Motor neuron (in vitro differentiated cells): Measurements from ENCODE around the gene FBXO34. TPM values are rescaled to one million over a fixed set of nuclear protein-coding genes. Genes with fewer than 3 reads are reported as not detected.

Experiments used
- ATAC-seq, 8 experiments: fragments of 200-7000 bp; cut with Tn5 transposase; replicated peaks in 6 of 8; 2 replicates each; pipeline ENCODE4 v1.8.0; 2021; ENCODE audit warnings: mild to moderate bottlenecking in 8 of 8, moderate library complexity in 8 of 8
- H3K27ac ChIP-seq, 2 donors: fragments of 250-450 bp; sonication (Bioruptor Pico); 2 replicates each; pipeline ENCODE4 v1.9.0; 2021; ENCODE audit warnings: antibody characterized with exemption in 2 of 2, mild to moderate bottlenecking in 2 of 2, moderate library complexity in 1 of 2
- H3K4me1 ChIP-seq, 2 donors: fragments of 250-450 bp; sonication (Bioruptor Pico); replicated peaks in 1 of 2; 2 replicates each; pipeline ENCODE4 v1.6.1; 2021; ENCODE audit warnings: antibody characterized with exemption in 2 of 2, mild to moderate bottlenecking in 2 of 2, moderate library complexity in 1 of 2
- H3K4me3 ChIP-seq, 5 donors: fragments of 250-450 bp; sonication (Bioruptor Pico); 2 replicates each; pipeline ENCODE4 v1.9.0; 2021; ENCODE audit warnings: antibody characterized with exemption in 5 of 5, mild to moderate bottlenecking in 5 of 5, moderate library complexity in 4 of 5
- WGBS, 10 experiments: fragments of 450-650 bp; shearing (Covaris generic); methylation state at CpG; one replicate each; pipeline ENCODE4 v1.0.0; 2022; 5-methylcytosine and 5-hydroxymethylcytosine counted together
- in situ Hi-C, 9 experiments: fragments of 400-800 bp; cut with MboI; loops; one replicate each; pipeline ENCODE4 v1.15.0; 2021; ENCODE audit warnings: low sequenced_read_pairs in 9 of 9, low pct_unique_long_range_greater_than_20kb in 2 of 9; ENCODE audit not compliant: unreplicated experiment in 9 of 9
- total RNA-seq, 8 experiments: library from RNA; unstranded; fragments of 300-600 nt; gene quantifications; 2 replicates each; pipeline versions ENCODE4 v1.2.3 to v1.2.4, GENCODE V29; 2022

The FBXO34 gene
- total RNA-seq, 8 experiments from 2014 or later, result 14.1 to 31.9 (median 20.6) TPM

DNA sequence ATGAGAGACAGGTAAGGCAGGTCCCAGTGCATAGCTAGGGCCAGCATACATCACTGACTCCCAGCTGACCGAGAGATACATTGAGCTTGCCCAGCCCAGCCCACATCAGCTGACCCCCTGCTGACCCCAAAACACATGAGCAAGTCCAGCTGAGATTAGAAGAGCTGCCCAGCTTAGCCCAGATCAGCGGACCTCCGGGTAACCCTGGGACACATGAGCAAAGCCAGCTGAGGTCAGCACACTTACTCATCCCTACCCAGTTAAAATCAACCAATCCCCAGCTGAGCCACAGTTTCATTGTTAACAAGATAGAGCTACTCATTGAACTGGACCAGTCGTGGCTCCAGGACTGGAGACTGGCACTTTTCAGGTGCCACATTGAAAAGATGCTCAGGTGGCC lies 21.8 kb upstream of the FBXO34 start:
- ATAC-seq, result peak in 7 of 8 experiments; percentile 37 to 99 (median 69)
- 20 to 86% (median 52%) methylated on average over 1 to 4 of the region's 4 CpGs; no CpG with 5 or more reads in 5 of the 10 experiments for WGBS, 10 experiments
- Histone ChIP-seq H3K4me3 (no peak overlapping the region), H3K27ac (no peak overlapping the region), H3K4me1 (no peaks in the 10 kb centered on the region)
- in situ Hi-C loops, result no loop called here

DNA sequence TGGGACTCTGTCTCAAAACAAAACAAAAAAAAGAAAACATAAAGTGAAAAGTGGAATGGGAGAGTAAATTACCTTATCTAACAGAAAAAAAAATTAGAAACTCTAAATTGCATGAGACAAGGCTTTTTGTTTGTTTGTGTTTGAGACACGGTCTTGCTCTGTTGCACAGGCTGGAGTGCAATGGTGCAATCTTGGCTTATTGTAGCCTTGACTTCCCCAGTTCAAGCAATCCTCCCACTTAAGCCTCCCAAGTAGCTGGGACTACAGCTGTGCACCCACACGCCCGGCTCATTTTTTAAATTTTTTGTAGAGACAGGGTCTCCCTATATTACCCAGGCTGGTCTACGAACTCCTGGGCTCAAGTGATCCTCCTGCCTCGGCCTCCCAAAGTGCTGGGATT lies 17.9 kb upstream of the FBXO34 start:
- in situ Hi-C loops, result loop anchor here in 3 of 9 experiments (25.0 kb wide), 2 partner anchors 109 to 1234 kb away; no protein-coding TSS in a partner anchor
- H3K27ac ChIP-seq, result no peak overlapping the region
- no peak for ATAC-seq
- H3K4me1 ChIP-seq, result no peaks in the 10 kb centered on the region
- no peak overlapping the region for H3K4me3 ChIP-seq
- 53 to 100% (median 89%) methylated on average over 1 to 4 of the region's 5 CpGs; no CpG with 5 or more reads in 2 of the 10 experiments for WGBS, 10 experiments

DNA sequence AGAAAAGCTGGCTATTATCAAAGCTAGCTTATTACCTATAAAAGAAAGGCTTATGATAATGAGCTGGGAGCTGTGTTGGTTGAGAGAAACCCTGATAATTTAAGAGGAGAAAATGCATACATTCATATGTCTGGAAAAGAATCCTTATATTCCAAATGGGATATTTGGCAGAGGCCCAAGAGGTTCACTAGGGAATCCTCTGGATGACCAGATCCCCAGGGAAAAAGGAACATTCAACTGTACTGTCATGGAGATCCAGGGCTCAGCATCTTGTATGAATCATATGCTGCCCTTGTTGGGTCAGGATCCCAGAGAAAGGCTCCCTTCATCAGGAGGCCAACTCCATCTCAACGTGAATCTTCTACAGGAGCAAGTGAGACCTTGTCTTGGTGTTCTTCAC lies 16.6 kb upstream of the FBXO34 start:
- Histone ChIP-seq H3K4me1 (no peaks in the 10 kb centered on the region), H3K27ac (no peak overlapping the region), H3K4me3 (no peak overlapping the region)
- ATAC-seq, result no peak
- 0 to 89% (median 69%) methylated on average over 1 of the region's 1 CpG; no CpG with 5 or more reads in 6 of the 10 experiments for WGBS, 10 experiments
- in situ Hi-C loops, result loop anchor here in 3 of 9 experiments (25.0 kb wide), 2 partner anchors 108 to 1233 kb away; no protein-coding TSS in a partner anchor

DNA sequence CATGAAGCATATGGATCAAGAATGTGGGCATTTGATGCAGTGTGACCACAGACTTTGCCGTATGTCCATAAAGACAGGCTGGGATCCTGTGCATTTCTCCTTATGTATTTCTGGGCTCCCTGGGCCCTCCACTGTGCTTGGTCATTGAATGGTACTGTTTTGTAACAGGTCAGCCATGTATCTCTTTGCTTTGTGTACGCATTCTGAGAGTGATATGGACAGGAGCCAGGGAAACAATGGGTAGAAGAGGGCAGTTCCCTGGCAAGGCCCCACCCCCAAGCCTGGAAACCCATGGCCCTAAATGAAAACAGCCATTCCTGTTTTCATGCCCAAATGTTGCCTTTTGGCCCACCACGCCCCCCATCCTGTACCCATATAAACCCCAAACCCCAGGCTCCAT lies 15.2 kb upstream of the FBXO34 start:
- WGBS, 10 experiments, result 40 to 100% (median 88%) methylated on average over 1 to 3 of the region's 3 CpGs; no CpG with 5 or more reads in 2 of the 10 experiments
- Histone ChIP-seq H3K4me3 (no peak overlapping the region), H3K4me1 (no peaks in the 10 kb centered on the region), H3K27ac (no peak overlapping the region)
- ATAC-seq, result peak in 1 of 8 experiments; percentile 43
- in situ Hi-C loops, result loop anchor here in 3 of 9 experiments (25.0 kb wide), 2 partner anchors 106 to 1231 kb away; no protein-coding TSS in a partner anchor

DNA sequence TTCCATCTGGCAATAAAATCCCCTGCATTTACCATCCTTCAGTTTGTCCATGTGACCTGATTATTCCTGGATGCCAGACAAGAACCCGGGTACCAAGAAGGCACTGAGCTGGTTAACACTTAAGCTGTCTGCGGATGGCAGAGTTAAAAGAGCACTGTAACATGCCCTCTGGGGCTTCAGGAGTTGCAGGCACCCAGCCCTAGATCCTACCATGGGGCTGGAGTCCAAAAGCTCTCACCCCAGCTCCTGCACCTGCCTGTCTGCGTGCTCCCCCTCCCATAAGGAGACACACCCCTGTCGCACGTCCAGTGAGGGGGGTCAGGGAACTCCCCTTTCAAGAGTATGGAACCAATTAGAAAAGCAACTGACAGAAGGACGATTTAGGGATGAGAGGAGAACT lies 14.6 kb upstream of the FBXO34 start:
- H3K4me1 ChIP-seq, result no peaks in the 10 kb centered on the region
- WGBS, 10 experiments, result 0 to 81% (median 29%) methylated on average over 1 to 6 of the region's 6 CpGs; no CpG with 5 or more reads in 2 of the 10 experiments
- no peak overlapping the region for H3K4me3 ChIP-seq
- in situ Hi-C loops, result loop anchor here in 3 of 9 experiments (25.0 kb wide), 2 partner anchors 106 to 1231 kb away; no protein-coding TSS in a partner anchor
- no peak for ATAC-seq
- H3K27ac ChIP-seq, result no peak overlapping the region

DNA sequence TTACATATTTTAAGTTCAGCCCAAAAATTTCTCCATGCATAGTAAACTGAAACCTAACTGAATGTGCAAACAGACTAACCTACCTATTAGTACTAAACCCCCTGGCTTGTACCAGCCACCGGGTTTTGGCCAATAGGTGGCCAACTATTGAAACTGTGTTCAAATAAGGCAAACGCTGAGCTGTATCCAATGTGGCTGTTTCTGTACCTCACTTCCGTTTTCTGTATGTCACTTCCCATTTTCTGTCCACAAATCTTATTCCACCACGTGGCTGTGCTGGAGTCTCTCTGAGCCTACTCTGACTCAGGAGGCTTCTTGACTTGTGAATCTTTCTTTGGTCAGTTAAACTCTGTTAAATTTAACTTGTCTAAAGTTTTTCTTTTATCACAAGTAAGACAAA lies 6.0 kb upstream of the FBXO34 start:
- ATAC-seq, result no peak
- H3K27ac ChIP-seq, result no peak overlapping the region
- no peak overlapping the region for H3K4me3 ChIP-seq
- H3K4me1 ChIP-seq, result no peaks in the 10 kb centered on the region
- in situ Hi-C loops, result loop anchor here in 3 of 9 experiments (25.0 kb wide), 2 partner anchors 97 to 1222 kb away; no protein-coding TSS in a partner anchor
- WGBS, 10 experiments, result 59 to 100% (median 87%) methylated on average over 1 to 4 of the region's 4 CpGs; no CpG with 5 or more reads in 1 of the 10 experiments

DNA sequence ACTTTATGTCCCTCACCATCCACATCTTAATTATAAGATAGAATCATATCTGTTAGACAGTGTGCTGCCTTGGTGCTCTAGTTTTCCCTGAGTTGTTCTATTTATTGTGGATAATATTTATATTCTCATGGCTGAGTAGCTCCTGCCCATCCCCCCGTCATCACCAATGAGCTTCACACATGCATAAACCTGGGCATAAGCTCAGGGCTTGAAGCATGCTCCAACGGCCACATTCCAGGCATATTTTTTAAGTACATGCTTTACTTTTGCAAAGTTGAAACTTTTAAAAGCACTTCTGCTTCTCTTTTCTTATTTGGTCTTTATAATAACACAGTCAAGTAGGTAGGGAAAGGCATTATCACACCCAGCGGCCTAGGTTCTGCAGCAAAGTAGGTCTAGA lies 3.4 kb upstream of the FBXO34 start:
- Histone ChIP-seq H3K27ac (no peak overlapping the region), H3K4me3 (no peak overlapping the region), H3K4me1 (peaks cover 2 to 4% of the 10 kb centered on the region in 2 donors)
- no peak for ATAC-seq
- 7 to 100% (median 67%) methylated on average over 1 to 3 of the region's 3 CpGs; no CpG with 5 or more reads in 2 of the 10 experiments for WGBS, 10 experiments
- in situ Hi-C loops, result loop anchor here in 3 of 9 experiments (25.0 kb wide), 2 partner anchors 94 to 1219 kb away; no protein-coding TSS in a partner anchor

DNA sequence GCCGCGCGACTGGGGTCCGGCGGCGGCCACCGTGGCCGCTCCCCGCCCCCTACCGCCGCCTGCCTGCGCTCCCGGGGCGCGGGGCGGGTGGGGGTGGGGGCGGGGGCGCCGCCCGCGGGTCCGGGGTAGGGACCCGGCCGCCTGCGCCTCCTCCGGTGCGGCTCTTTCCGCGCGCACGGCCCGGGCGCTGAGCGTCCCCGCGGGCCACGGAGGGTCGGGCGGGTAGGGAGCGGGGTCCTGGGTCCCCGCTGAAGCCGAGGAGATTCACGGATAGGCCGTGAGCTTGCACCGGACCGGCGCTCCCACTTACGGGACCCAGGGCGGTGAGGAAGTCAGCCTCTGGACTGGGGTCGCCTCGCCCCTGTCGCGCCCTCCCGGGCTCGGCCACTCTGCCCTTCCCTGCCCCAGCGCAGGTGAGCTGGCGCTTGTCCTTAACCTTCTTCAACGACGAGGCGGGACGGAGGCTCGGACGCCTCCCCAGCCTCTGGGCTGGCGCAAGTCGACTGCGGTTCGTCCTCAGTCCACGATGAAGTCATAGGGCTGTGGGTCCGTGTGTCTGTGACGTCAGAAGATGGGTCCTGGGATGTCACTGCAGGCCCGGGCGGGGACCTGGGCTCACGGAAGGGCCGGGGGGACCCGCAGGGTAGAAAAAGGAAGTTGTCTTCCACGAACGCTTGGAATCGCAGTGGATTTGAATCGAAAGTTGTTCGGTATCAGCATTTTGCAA lies 514 bp downstream of the FBXO34 start:
- ATAC-seq, result peak; percentile 57 to 71 (median 66)
- in situ Hi-C loops, result loop anchor here in 3 of 9 experiments (25.0 kb wide), 2 partner anchors 91 to 1216 kb away; no protein-coding TSS in a partner anchor
- peaks cover 2 to 9% of the 10 kb centered on the region in 2 donors for H3K4me1 ChIP-seq
- H3K4me3 ChIP-seq, result peak overlapping the region; percentile 49 to 100 (median 83)
- WGBS, 10 experiments, result 0 to 6% (median 0%) methylated on average over 4 to 12 of the region's 80 CpGs; no CpG with 5 or more reads in 1 of the 10 experiments
- H3K27ac ChIP-seq, result peak overlapping the region; percentile 79 to 94

DNA sequence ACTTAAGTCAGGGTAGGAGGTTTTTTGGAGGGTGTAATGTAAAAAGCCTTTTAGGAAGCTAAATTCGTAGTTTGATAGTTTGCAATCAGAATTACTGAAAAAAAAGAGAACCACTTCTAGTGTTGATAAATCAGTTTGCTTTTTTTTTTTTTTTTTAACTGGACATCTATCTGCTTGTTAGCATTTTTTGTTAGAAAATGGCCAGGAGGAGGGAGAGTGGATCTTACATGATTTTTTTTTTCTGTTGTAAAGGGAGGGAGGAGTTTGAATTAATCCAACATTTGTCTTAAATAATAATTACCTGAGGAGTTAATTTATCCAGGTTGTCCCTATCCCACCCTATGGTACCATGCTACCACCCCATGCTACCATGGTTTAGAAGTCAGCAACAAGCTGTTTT lies 1.2 kb downstream of the FBXO34 start:
- 0 to 17% (median 0%) methylated on average over 1 of the region's 1 CpG for WGBS, 10 experiments
- Histone ChIP-seq H3K27ac (no peak overlapping the region), H3K4me3 (peak overlapping the region; percentile 49 to 100 (median 83)), H3K4me1 (peaks cover 2 to 9% of the 10 kb centered on the region in 2 donors)
- in situ Hi-C loops, result loop anchor here in 3 of 9 experiments (25.0 kb wide), 2 partner anchors 90 to 1215 kb away; no protein-coding TSS in a partner anchor
- ATAC-seq, result no peak

DNA sequence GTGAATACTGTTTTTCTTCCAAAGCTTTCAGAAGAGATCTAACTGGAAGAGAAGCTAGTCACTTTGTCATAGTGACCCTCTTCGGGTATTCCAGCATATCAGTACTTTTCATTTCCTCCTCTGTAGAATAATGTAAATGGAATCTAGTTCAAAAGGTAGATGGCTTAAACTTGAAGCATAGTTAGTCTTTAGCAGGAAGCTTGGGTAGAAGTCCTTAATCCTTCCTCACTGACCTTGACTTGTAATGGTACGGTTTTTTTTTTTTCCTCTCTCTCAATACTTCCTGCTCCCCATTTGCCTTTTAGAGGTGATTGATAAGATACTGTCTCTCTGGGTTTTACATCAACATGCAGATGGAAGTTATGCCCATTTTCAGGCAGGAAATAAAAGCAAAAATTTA lies 1.7 kb downstream of the FBXO34 start:
- ATAC-seq, result no peak
- 75 to 100% (median 94%) methylated on average over 1 to 2 of the region's 2 CpGs; no CpG with 5 or more reads in 1 of the 10 experiments for WGBS, 10 experiments
- Histone ChIP-seq H3K27ac (no peak overlapping the region), H3K4me1 (peaks cover 2 to 9% of the 10 kb centered on the region in 2 donors), H3K4me3 (peak overlapping the region in 3 of 5 donors; percentile 81 to 100 (median 87))
- in situ Hi-C loops, result loop anchor here in 3 of 9 experiments (25.0 kb wide), 2 partner anchors 89 to 1214 kb away; no protein-coding TSS in a partner anchor

DNA sequence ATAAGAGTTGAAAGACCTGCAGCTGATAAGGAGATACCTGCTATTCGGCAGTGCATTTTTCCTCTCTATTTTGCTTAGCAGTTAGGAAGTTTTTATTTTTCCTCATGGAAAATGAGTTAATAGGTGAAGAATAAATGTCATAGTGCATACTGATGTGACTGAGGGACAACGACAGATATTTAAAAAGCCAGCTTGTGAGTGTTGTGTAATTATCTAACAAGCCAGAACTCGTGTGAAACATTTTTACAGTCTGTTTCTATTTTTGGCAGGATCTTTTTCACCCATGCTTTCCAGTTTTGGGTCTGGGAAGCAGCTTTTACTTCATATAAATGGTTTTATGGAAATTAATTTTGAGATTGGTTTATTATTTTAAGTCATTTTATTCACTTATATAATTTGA lies 2.9 kb downstream of the FBXO34 start:
- H3K4me1 ChIP-seq, result peaks cover 2 to 9% of the 10 kb centered on the region in 2 donors
- H3K4me3 ChIP-seq, result no peak overlapping the region
- WGBS, 10 experiments, result 24 to 100% (median 69%) methylated on average over 1 to 3 of the region's 3 CpGs; no CpG with 5 or more reads in 2 of the 10 experiments
- no peak overlapping the region for H3K27ac ChIP-seq
- in situ Hi-C loops, result loop anchor here in 3 of 9 experiments (25.0 kb wide), 2 partner anchors 88 to 1213 kb away; no protein-coding TSS in a partner anchor
- no peak for ATAC-seq

DNA sequence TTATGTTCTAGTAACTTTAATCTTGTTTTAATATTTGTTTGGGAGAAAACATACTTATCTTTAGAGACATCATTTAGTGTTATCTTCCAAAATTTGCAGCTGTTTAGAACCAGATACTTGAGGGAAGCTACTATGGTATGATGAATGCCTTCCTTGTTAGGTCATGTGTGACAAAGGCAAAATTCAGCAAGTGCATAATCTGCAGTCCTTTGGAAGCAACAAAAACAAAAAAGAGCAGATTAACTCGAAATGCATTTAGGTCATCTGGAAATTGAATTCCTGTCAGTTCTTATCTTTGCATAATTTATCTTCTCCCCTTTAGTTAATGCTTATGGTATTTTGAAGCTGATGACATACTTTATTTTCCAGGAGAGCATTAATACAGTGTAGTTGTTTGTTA lies 3.5 kb downstream of the FBXO34 start:
- in situ Hi-C loops, result loop anchor here in 3 of 9 experiments (25.0 kb wide), 2 partner anchors 88 to 1213 kb away; no protein-coding TSS in a partner anchor
- Histone ChIP-seq H3K4me1 (peaks cover 2 to 9% of the 10 kb centered on the region in 2 donors), H3K4me3 (no peak overlapping the region), H3K27ac (no peak overlapping the region)
- no peak for ATAC-seq
- 0 to 100% (median 75%) methylated on average over 1 of the region's 1 CpG; no CpG with 5 or more reads in 1 of the 10 experiments for WGBS, 10 experiments

DNA sequence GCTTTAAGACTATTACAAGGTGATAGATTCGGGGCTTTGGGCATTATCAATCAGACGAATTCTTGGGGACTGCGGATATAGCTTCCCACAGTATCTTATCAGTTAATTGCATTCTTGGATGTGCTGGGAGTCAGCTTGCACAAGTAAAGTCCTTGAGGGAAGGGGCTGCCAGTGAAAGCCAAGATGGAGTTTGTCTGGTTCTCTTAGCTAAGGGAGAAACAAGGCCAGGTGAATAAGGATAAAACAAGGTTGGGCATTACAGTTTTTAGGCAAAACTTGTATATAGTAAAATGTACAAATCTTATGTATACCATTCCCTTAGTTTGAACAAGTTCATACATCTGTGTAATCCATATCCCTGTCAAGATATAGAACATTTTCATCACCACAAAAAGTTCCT lies 5.5 kb downstream of the FBXO34 start:
- no peak overlapping the region for H3K4me3 ChIP-seq
- H3K4me1 ChIP-seq, result peaks cover 2 to 9% of the 10 kb centered on the region in 2 donors
- WGBS, 10 experiments, result 50 to 100% (median 100%) methylated on average over 1 to 3 of the region's 3 CpGs; no CpG with 5 or more reads in 7 of the 10 experiments
- H3K27ac ChIP-seq, result no peak overlapping the region
- in situ Hi-C loops, result no loop called here
- no peak for ATAC-seq
